Activated naive CD4-positive, alpha-beta T cell treated with anti-CD3 and anti-CD28 coated beads, Interleukin-2, amount 10 ng/mL, durations not matched to agents 5 hours and 36 hours (primary cell): ENCODE results near the gene EXOC3. TPM values are rescaled to one million over a fixed set of nuclear protein-coding genes. Genes with fewer than 3 reads are reported as not detected.

Source experiments
- total RNA-seq, 2 experiments: library from RNA; stranded (reverse); gene quantifications; one replicate each; pipeline ENCODE4 v1.2.3, GENCODE V29; 2021

The EXOC3 gene
- total RNA-seq = 10 to 100 TPM; 68.3 to 74.1 TPM

GRCh38 chr5:442335-443238 is at the start of gene EXOC3:
EXOC3 (plus strand) TSS chr5:443176; CDS start chr5:446206, 3,030 bp downstream.

Other genes starting within 250 kb of the EXOC3 start
- gene CCDC127, start 225.0 kb upstream of the EXOC3 start, total RNA-seq = 1 to 10 TPM; 4.9 to 6.4 TPM
- gene SDHA, start 224.9 kb upstream of the EXOC3 start, total RNA-seq = 100 to 1,000 TPM; 128 to 135 TPM
- gene PDCD6, start 171.5 kb upstream of the EXOC3 start, total RNA-seq = 10 to 100 TPM; 89.7 to 96.4 TPM
- gene AHRR, start 121.5 kb upstream of the EXOC3 start, total RNA-seq = 10 to 100 TPM; 10.2 to 11.1 TPM
- 1 to 10 TPM; 1.7 to 1.8 TPM for gene SLC9A3, start 81.3 kb downstream of the EXOC3 start, total RNA-seq
- gene CEP72, start 169.2 kb downstream of the EXOC3 start, total RNA-seq = 10 to 100 TPM; 22.5 to 23.2 TPM